RPMI7951 (cell line): ENCODE results near the gene PAQR9. TPM values are rescaled to one million over a fixed set of nuclear protein-coding genes. Genes with fewer than 3 reads are reported as not detected.
"Not testable (repeated sequence)": the region's sequence is repeated elsewhere in the genome, so short reads cannot be mapped to it uniquely, and the experiment has no call there.

Experiments
- DNase-seq: peaks from one replicate; pipeline ENCODE4 v3.0.0-alpha.2; 2012; ENCODE audit warnings: low read depth
- total RNA-seq: library from RNA; depleted of rRNA; stranded (reverse); fragments of >200 nt; shearing (Covaris generic); gene quantifications from 2 replicates; pipeline ENCODE4 v1.2.3, GENCODE V29; 2014; rRNA removed

Gene PAQR9, protein sequence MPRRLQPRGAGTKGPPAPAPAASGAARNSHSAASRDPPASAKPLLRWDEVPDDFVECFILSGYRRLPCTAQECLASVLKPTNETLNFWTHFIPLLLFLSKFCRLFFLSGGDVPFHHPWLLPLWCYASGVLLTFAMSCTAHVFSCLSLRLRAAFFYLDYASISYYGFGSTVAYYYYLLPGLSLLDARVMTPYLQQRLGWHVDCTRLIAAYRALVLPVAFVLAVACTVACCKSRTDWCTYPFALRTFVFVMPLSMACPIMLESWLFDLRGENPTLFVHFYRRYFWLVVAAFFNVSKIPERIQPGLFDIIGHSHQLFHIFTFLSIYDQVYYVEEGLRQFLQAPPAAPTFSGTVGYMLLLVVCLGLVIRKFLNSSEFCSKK
- not detected in 2 replicates for total RNA-seq

DNA sequence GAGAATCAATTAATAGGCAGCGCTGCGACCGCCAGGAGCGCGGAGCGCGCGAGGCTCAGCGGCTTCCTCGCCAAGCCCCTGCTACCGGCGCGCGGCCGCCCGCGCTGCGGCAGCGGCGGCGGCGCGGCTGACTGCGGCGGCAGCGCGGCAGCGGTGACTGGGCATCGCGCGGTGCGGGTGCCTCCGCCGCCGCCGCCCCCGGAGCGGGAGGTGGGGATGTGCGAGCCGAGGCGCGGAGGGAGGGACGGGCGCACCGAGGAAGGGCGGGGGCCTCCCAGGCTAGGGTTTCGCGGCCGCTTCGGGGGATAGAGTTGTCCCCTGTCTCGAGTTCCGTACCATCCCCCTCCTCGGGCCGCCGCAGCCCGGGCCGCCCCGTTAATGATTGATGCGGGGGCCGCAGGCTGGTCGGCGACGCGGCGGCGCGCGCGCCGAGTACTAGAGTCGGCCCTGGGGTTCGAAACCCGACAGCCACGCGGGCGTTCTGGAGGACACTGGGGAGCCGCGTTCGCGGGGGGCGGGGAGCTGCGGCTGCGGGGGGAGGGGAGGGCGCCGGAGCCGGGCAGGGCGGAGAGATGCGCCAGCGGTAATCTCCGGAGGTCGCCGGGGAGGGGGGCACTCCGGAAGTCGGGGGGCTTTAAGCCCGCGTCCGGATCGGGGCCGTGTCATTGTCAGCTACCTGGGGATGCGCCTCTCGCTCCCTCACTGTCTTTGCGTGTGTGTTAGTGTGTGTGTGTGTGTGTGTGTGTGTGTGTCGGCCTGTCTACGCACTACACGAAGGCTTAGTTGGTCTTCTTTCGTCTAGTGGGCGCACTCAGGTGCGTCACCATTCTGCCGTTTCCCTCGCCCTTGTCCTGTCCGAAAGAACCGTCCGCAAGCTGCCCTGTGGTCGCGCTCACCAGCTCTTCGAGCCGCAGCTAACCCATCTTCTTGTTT, at the start of gene PAQR9:
Gene PAQR9, minus strand, starts transcription at position 159 of the 933 bp plus-strand sequence. CDS start 338 bp downstream, outside the sequence.
- peak; percentile 17 for DNase-seq

DNA sequence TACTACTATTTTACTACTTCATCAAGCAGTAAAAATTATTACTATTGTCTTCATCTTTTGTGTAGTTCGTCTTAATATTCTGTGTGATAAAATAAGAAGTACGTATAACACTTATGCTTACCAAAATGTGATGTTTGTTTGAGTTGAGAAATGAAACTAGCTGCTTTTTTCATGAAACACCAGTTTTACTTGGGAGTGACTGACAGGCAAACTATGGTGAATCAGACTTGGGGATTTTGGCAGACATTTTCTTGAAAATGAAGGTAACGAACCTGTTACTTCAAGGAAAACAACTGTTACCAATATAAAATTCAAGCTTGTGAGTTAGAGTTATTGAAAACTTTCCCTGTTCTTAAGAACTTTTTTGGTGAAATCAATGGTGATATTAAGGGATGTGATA, 48.2 kb upstream of the PAQR9 start:
- no peak for DNase-seq

GRCh38 chr3:143010024-143010423, 46.5 kb upstream of the PAQR9 start:
- no peak for DNase-seq

DNA sequence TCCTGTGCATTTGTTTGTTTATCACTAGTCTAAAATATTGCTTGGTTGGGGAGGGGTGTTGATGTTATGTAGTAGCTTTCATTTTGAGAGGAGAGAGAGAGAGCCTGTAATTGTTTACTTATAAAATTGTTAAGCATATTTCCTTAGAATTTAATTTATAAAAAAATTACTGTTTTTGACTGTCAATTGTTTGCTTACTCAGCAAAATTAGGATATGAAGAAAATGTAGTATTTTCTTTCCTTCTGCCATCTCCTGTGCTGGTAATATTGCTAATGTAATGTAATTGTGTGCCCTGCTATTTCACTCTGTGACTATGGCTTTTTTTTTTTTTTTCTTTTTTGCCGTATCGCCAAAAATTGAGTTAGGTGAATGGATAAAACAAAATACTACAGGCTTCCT, 41.3 kb upstream of the PAQR9 start:
- DNase-seq = no peak

GRCh38 chr3:143002727-143003126, 39.3 kb upstream of the PAQR9 start:
- DNase-seq = no peak

GRCh38 chr3:143002083-143002712, 38.7 kb upstream of the PAQR9 start:
- peak; percentile 14 for DNase-seq

DNA sequence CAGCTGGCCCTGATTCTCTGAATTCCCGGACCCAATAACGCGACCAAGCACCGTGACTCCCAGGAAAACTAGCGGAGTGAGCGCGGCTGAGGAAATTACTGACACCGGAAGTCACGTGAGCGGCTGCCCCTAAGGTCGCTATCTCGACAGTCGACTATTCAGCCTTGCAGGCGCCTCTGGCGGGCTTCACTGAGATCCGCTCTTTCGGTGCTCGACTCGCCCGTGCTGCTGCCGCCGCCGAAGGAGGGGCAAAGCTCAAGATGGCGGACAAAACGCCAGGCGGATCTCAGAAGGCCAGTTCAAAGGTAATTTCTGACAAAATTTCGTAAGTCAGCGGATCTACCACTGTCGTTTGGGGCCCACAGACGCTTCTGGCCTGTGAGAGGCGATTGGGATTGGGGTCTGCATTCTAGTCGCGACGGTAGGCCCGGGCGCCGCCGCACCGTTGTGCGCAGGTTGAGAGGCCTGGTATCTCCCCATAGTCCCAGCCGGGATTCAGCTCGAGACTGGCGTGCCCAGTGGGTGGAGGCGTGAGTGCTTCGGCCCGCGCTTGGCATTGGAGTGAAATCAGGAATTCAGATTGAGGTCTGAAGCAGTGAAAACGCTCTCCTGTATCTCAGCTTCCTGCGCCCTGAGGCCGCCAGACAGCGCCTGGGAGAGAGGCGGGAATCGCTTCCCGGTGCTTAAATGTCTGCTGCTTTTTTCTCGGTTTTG, 38.1 kb upstream of the PAQR9 start, which contains the start of gene U2SURP:
Gene U2SURP, plus strand, starts transcription at position 202 of the 714 bp plus-strand sequence. Its CDS starts 59 bp downstream, at position 261.
- DNase-seq = peak; percentile 99

- no peak for DNase-seq
These were observed 37.5 kb upstream of the PAQR9 start for GRCh38 chr3:143001034-143001368.

DNA sequence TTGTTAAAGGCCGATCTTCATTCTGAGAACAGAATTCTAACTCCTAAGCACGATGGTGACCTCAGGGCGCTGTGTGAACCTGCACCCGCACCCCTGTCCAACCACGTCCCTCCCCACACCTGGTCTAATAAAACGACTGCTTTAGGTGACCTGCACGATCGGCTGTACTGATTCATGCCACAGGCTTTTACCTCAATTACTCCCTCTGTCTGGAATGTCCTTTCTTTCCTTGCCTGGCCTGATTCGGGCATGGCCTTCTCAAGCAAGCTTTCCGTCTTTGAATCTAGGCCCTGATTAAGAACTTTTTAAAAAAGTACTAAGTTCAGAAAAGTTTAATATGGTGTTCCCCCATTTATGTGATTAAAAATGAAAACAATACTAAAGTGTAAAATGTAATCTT, 37.1 kb upstream of the PAQR9 start:
- DNase-seq = peak; percentile 35

- DNase-seq = peak; percentile 39
These were observed 36.4 kb upstream of the PAQR9 start for GRCh38 chr3:142999881-143000280.

- DNase-seq = no peak
These were observed 35.0 kb upstream of the PAQR9 start for GRCh38 chr3:142998439-142998838.

DNA sequence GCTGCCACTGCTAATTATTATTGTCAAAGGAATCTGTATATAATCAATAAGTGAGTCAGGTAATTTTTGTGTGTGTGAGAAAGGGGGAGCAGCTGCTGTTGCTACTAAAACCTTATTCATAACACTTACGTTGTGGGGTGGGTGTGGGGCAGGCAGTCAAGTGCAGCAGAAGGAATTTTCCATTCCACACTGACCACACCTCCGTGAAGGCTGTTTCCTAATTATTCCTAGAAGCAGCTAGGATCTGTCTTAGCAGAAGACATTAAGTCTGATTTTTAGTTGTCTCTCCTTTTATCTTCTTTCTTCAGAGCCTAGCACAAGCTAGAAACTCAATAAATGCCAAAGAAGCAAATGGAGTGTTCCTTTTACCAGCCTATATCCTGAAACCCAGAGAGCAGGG, 33.9 kb upstream of the PAQR9 start:
- no peak for DNase-seq

- peak; percentile 63 for DNase-seq
These were observed 30.5 kb upstream of the PAQR9 start for GRCh38 chr3:142993958-142994442.

- DNase-seq = no peak
These were observed 28.8 kb upstream of the PAQR9 start for GRCh38 chr3:142992323-142992722.

- DNase-seq = no peak
These were observed 27.2 kb upstream of the PAQR9 start for GRCh38 chr3:142990721-142991120.

DNA sequence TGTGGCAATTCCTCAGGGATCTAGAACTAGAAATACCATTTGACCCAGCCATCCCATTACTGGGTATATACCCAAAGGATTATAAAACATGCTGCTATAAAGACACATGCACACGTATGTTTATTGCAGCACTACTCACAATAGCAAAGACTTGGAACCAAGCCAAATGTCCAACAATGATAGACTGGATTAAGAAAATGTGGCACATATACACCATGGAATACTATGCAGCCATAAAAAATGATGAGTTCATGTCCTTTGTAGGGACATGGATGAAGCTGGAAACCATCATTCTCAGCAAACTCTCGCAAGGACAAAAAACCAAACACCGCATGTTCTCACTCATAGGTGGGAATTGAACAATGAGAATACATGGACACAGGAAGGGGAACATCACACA, 25.4 kb upstream of the PAQR9 start:
- not testable (repeated sequence) for DNase-seq

- not testable (repeated sequence) for DNase-seq
These were observed 24.7 kb upstream of the PAQR9 start for GRCh38 chr3:142988221-142988620.

DNA sequence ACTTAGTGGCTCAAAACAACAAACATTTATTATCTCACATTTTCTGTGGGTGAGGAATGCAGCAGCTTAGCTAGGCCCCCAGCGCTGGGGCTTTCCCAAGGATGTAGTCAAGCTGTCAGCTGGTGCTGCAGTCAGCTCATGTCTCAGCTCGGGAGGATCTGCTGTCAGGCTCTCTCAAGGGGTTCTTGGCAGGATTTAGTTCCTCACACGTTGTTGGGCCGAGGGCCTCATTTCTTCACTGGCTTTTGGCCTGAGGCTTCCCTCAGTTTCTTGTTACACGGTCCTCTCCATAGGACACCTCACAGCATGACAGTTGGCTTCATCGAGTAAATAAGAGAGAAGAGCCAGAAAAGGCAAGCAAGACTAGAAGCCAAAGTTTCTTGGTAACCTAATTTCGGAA, 24.2 kb upstream of the PAQR9 start:
- DNase-seq = peak; percentile 26

- DNase-seq = peak; percentile 51
These were observed 23.7 kb upstream of the PAQR9 start for GRCh38 chr3:142987080-142987700.

- no peak for DNase-seq
These were observed 20.8 kb upstream of the PAQR9 start for GRCh38 chr3:142984255-142984654.

- no peak for DNase-seq
These were observed 19.8 kb upstream of the PAQR9 start for GRCh38 chr3:142983318-142983717.
